GM15510 (cell line): ENCODE results near the gene HTR3A.

Experiments
- POLR2A ChIP-seq: IDR thresholded peaks from 3 replicates; pipeline ENCODE4 v1.6.1; 2011; ENCODE audit warnings: borderline replicate concordance; ENCODE audit not compliant: insufficient read length; ENCODE audit errors: extremely low read depth

HTR3A gene

GRCh38 chr11:114031246-114031966, 56.5 kb downstream of the HTR3A start:
- TF ChIP-seq POLR2A: no peak

- no peak for TF ChIP-seq POLR2A
These were observed 57.0 kb downstream of the HTR3A start for GRCh38 chr11:114031967-114032320.

- TF ChIP-seq POLR2A: no peak
These were observed 58.2 kb downstream of the HTR3A start for GRCh38 chr11:114033066-114033465.

- no peak for TF ChIP-seq POLR2A
These were observed 58.7 kb downstream of the HTR3A start for GRCh38 chr11:114033572-114033971.

- TF ChIP-seq POLR2A: no peak
These were observed 60.0 kb downstream of the HTR3A start for GRCh38 chr11:114034956-114035355.

- no peak for TF ChIP-seq POLR2A
These were observed 61.4 kb downstream of the HTR3A start for GRCh38 chr11:114036147-114036811.

GRCh38 chr11:114036958-114037357, 62.0 kb downstream of the HTR3A start:
- no peak for TF ChIP-seq POLR2A

GRCh38 chr11:114039551-114039950, 64.6 kb downstream of the HTR3A start:
- TF ChIP-seq POLR2A: no peak
